GM18867 (cell line): ENCODE results near the gene APLP2.

Experiments used
- ATAC-seq: cut with Tn5 transposase; IDR thresholded peaks from one replicate; pipeline ENCODE4 v1.9.1; 2021; ENCODE audit warnings: mild to moderate bottlenecking, moderate library complexity; ENCODE audit not compliant: unreplicated experiment

APLP2 gene

DNA sequence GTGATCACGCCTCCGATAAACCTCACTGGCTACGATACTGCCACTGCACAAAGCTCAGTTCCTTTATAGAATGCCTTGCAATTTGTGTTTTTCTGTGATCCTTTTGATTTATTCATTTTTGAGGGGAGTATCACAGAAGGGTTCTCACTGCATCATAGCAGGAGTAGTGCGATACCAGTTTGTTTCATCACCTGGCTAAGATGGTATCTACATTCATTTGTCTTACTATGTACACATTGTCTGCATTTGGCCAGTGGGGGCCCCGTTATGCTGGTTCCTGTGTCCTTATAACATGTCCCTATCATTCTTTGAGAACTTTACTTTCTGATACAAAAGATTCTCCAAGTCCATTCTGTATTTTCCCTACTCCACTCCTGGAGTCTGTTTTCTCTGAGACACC, 44.6 kb downstream of the APLP2 start:
- no peak for ATAC-seq

DNA sequence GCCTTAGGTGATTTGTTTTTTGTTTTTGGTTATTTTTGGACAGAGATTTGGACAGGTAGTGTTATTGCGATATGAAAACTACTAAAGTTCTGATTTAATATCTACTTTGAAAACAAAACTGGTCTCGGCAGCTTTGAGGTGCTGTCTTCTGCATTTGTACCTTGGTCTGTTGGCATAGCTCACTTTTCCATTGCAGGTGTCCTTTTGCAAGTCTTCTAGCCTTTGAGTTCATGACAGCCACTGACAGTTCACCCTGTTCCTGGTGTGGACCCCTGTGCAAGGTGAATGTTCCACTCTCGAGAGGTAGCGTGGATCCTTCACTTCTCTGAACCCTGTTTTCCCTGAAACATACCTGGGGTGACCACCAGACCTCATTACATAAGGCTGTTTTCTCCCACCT, 45.0 kb downstream of the APLP2 start:
- ATAC-seq, result no peak

DNA sequence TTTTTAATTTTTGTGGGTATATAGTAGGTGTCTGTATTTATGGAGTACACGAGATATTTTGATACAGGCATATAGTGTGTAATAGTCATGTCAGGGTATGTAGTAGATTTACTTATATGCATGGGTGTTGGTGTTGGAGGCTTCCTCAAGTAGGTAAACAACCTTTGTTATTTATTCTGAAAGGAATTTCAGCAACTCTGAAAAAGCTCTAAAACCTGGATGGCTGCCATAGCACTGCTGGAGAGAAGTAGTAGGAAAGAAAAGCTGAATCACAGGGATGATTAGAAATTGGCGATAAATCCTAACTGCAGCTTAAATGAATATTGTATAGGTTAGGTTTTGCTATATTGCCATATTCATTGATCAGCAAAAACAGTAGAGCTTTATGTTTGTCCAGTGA, 45.5 kb downstream of the APLP2 start:
- no peak for ATAC-seq

DNA sequence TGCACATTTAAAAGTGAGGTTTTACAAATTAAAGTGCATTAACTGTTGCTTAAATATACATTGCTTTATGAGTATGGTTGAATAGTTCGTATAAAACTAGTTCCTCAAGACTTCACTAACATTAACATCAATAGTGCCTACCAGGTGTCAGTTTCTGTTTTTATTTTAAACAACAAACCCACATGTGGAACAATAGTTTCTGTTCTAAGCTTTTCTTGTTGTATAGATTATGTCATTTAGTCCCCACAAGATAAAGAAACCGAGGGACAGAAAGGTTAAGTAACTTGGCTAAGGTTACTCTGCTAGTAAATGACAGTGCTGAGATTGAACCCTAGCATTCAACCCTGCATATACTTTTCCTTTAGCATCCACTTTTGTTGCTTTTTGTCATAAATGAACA, 48.5 kb downstream of the APLP2 start:
- ATAC-seq, result peak; percentile 96

DNA sequence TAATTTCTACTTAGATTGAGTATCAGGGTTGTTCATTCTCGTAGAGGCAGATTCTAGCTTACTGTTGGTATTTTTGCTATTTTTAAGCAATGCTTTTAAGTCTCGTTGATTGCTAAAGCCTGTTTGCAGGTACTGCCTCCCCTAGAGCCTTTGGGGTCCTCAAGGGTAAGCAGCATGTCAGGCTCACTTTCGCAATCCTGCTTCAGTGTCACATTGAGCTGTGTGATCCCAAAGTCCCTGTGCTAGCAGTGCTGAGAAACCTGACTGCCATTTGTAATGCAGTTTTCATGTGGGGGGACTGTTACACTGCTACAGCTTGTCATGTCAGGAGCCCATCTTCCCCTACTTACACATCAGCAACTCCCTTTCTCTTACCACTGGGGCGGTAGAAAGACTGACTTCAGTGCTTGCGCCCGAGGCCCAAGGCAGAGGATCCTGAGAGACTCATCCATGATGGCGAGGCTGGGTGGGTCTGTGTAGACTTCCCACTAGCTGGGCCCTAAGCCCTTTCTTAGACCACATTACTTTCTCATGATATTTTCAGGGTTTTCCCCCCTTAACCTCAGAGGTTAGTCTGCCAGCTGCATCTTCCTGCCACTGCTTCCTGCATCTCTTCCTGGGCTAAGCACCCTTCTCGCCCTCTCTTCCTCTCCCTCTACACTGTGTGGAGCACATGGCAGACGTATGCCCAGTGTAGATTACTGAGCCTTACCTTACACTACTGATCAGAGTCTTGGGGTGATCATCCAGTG, 49.1 kb downstream of the APLP2 start:
- peak; percentile 42 for ATAC-seq

DNA sequence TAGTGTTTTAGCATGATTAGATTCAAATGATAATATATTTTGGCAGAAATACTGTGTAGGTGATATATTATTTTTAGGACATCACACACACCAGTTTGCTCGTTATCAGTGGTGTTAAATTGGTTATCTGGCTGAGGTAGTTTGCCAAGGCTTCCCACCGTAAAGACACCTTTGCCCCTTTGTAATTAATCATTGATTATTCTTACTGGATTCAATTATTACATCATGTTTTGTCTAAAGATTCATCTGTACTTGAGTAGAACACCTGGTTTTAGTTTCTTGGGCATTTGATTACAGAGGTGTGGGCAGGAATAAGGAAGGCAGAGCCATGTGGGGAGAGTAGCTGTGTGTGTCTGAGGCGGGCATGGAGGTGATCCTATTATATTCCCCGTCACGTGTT, 50.4 kb downstream of the APLP2 start:
- no peak for ATAC-seq

DNA sequence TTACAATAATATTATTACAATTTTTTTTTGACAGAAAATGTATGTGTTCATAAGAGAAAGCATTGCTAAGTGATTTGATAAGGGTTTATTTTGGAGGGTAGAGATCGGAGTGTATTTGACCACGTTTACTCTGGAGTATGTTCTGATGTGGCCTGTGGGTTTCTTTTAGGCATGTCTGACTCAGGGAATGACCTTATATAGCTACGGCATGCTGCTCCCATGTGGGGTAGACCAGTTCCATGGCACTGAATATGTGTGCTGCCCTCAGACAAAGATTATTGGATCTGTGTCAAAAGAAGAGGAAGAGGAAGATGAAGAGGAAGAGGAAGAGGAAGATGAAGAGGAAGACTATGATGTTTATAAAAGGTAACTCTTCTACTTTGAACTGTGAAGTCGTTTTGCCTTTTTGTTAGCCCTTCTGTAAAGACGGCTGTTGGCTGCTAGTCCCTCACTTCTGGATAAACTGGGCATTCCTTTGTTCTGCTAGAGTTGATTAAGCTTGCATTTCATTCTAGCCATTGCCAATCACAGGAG, 51.8 kb downstream of the APLP2 start:
- no peak for ATAC-seq

DNA sequence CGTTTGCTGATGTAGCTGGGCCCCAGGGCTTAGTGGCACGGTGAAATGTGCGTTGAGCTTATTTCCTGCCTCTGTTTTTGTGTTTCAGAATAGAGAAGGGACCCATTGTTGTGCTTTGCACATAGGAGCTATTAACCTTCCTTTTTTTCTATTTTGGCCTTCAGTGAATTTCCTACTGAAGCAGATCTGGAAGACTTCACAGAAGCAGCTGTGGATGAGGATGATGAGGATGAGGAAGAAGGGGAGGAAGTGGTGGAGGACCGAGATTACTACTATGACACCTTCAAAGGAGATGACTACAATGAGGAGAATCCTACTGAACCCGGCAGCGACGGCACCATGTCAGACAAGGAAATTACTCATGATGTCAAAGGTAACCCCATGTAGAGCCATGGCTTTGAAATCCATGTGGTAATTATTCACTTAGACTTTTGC, 52.5 kb downstream of the APLP2 start:
- ATAC-seq, result no peak

DNA sequence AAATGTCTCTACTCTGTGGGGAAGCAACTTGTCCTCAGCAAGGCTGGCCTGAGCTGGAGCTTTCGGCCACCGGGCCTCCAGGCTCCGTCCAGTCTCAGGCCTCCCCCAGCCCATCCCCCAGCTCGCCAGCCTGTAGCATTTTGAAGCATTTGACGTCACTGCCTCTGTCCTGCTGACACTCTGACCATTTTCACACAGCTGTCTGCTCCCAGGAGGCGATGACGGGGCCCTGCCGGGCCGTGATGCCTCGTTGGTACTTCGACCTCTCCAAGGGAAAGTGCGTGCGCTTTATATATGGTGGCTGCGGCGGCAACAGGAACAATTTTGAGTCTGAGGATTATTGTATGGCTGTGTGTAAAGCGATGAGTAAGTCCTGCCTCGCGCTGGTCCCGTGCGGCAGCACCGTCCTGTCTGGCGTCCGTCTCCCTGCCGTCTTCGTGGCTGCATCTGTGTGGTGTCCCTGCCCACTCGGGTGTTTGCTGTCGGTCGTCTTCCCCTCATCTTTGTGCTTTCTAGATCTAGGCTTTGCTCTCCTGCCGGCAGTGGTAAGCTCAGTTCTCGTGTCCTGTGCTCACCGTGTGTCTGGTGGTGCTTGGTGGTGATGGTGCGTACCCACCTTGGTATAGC, 53.8 kb downstream of the APLP2 start:
- no peak for ATAC-seq

DNA sequence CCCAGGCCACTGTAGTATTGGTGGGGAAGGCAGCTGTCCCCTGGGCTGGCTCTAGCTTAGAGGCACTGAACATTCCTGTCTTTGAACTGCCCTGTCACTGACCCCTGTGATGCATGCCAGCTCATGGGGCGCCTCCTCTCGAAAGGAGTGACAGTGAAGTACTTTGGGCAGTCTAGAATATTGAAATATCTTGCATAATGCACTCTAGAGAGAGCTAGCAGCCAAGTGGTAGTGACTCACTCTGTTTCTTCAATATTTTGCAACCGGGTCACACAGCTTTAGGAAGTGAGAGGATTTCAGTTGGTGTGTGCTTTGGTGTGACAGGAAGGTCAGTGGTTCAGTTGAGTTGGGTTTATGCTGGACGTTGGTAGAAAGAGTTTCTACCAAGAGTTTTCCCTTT, 54.4 kb downstream of the APLP2 start:
- no peak for ATAC-seq

DNA sequence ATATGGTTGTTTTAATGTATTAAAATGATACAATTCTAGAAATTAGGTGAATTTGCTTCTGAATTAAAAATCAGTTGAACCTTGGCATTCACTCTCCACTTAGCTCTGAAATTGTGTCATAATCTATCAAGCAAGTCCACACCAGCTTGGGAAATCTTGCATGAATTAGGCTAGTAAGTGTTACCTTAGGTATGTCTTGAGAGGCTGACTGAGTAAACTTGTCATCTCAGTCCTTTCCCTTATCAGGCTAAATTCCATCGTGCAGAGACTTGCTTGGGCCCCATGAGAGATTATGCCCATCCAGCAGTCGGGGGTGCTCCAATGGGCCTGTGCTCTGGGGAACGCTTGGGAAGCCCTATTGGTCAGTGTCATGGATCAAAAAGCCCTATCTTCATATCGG, 55.9 kb downstream of the APLP2 start:
- ATAC-seq, result no peak

DNA sequence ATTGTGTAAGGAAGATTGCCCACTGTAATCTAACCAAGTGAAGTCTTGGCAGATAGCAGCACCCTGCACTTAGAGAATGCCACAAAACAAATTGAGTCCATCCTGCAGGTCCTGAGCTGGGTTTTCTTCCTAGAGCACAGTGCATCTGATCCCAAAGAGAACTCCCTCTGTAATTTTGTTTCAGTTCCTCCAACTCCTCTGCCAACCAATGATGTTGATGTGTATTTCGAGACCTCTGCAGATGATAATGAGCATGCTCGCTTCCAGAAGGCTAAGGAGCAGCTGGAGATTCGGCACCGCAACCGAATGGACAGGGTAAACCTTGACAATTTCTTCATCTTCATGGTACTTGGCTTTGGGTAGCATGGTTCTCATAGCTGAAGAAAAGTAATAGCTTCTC, 56.8 kb downstream of the APLP2 start:
- ATAC-seq, result no peak

DNA sequence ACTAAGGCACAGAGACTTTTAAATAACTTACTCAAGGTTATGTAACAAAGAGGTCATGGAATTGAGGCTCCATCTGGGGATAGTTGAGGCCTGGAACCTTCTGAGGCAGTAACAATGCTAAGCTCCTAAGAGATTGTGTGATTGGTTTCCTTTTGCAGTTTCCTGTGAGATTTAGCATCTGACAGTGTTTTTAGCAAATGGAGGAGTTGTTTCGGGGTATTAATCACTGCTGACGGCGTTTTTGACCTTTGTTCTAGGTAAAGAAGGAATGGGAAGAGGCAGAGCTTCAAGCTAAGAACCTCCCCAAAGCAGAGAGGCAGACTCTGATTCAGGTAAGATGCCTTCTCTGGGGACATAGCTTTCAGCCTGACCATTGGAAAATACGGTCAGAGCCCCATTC, 57.8 kb downstream of the APLP2 start:
- ATAC-seq, result no peak

DNA sequence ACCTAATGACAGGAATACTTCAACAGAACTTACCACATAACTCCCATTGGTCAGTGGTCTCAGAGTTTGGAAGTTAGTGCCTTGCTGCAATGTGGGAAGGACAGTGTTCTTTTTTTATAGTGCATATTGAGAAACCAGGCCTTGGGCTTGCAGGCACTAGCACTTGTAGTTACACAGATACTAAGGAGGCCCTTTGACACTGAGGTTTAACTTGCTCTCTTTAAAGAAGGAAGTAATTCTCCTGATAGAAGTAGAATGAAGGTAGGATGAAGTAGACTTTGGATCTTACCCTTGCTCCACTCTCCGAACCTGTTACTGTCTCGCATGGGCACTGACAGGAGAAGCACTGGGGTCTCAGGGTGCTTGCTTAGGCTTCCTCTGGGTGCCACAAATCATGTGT, 58.9 kb downstream of the APLP2 start:
- no peak for ATAC-seq

DNA sequence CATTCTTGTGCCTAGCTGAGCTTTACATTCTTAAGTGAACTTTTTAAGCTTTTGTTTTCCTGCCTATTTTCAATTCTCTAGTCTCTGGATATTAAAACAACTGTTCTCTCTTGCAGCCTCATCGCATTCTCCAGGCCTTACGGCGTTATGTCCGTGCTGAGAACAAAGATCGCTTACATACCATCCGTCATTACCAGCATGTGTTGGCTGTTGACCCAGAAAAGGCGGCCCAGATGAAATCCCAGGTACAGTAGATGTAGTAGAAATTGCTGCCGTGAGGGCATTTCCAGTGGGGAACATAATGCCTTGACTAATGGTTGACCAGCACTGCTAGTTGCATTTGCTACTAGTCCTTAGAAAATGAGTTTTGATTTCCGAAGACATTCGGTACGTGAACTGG, 60.2 kb downstream of the APLP2 start:
- no peak for ATAC-seq

DNA sequence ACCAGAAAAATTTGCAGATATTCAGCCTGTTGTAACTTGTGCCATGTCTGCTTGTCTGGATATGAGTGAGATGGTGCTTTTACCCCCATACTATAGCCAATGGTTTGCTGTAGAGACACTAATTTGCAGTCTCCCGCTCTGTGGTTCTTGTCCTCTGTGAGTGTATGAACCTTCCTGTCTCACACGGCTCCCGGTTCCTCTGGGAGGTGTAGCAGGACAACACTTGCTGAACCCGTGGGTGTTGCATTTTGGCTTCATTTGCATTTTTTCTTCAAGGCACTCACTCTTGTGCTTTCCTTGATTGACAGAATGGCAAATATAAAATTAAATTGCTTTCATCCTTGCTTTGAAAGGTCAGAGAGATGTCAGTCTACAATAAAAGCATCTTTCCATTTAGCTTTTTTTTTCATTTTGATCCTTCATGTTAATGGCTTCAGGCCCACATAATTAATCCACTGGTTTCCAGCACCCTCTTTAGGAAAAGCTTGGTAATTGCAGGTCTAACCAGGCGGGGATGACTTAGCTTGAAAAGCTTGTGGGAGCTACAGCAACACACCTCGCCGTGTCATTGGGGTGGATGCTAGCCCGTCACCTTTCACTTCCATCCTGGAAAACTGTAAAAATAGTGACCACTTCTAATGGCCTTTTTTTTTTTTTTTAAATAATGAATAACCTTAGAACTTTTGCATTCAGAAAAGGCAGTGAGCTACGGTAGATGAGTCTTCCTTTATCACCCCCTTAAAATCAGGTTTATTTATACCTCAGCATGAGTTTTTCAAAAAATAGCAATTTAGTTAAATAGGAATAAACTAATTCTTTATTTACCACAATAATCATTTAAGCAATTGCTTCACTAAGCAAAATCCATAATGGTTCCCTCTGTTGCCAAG, 62.5 kb downstream of the APLP2 start:
- peak; percentile 84 for ATAC-seq

DNA sequence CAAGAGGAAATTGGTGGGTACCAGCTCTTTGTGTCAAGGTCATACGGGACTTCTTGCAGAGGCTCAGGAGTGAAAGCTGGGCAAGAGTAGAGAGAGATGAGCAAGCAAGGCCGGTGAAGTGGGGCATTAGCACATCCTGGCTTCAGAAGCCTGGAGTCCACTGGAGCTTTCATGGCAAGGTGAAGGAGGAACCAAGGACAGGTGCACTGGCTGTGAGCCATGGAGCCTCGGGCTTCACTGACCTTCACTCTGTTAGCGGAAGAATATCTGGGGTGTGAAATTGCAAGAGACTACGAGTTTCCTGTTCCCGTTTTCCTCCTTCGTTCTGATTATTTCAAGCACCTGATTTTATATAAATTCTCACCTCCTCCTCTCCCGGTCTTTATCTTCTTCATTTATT, 64.0 kb downstream of the APLP2 start:
- no peak for ATAC-seq

DNA sequence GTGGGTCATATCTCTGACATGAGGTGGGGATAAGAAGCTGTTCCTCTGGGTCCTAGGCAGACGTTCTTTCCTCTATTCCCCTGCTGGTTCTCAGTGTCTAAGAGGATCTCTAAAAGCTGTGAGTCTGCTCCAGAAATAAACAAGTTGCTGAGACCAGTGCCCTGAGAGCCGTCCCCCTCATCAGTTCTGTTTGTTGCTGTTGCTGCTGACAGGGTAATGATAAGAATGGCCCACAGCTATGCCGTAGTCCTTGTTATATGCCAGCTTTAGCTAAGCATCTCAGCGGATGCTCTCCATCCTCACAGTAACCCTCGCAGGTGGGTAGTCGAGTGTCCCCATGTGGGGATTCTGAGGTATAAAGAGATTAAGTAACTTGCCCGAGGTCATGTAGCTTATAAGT, 66.4 kb downstream of the APLP2 start:
- no peak for ATAC-seq

DNA sequence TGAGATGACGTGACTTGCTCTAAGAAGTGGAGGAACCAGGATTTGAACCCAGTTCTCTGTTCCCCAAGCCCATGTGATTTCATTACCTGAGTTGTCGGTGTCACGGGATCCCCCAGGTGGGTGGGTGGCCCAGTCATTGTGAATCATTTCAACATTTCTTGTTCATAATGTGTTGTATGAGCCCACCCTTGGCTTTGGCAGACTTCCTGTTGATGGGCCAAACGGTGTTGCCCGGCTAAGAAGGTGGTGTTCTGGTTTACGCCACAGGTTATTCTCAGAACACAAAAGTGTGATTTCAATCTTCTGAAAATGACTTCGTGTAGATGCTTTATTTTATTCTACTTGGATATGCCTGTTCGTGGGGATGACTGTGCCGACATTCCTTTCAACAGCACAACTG, 68.3 kb downstream of the APLP2 start:
- ATAC-seq, result no peak

DNA sequence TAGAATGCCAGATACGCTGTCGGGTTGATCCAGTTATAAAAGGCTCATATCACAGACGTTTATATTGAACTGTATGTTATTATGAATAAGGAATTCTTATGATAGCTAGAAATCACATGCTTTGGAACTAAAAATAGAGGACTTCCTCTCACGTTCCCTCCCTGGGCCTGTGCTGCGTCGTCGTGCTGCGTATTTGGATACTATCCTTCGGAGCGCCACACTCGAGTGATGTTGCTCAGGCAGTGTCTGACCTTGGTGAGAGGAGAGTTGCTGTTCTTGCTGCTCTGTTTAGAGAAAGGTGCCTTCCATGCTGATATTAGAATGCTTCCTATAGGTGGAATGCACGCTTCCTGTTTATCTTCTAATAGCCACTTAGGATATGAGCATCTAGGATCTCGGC, 69.7 kb downstream of the APLP2 start:
- no peak for ATAC-seq

DNA sequence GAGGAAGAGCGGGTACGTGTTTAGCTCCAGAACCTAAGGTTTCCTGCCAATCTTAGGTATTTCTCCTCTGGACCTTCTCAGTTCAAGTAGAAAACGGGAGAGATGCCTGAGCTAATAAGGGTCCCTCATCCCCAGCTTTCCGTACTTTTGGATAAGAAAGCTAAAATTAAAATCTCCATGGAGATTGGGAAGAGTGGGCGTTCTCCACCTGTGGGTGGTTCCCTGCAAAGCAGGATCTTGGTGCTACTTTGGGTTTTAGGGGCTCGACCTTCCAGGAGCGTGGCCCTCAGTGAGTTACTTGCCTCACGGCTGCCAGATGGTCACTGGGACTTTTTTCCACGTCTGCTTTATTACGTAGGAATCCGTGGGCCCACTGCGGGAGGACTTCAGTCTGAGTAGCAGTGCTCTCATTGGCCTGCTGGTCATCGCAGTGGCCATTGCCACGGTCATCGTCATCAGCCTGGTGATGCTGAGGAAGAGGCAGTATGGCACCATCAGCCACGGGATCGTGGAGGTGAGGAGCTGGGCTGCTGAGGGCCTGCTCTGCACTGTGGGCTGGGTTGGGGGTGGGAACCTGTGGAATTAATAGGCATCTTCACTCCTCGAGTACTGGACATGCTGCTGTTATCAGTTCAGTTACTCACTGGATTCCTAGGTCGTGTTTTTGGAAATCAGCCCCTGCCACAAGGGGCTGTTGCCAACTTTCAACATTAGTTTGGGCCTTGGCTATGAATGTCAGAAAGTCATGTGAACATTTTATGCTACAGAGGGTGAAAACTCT, 72.1 kb downstream of the APLP2 start:
- no peak for ATAC-seq
